Large intestine (tissue), 3 donors: ENCODE measurements around the gene RGS9BP. TPM values are rescaled to one million over a fixed set of nuclear protein-coding genes. Genes with fewer than 3 reads are reported as not detected.
A peak's percentile ranks its signal among the peaks of the same experiment; 100 is the strongest.

Source experiments
- DNase-seq, 2 donors: peaks; one replicate each; pipeline versions ENCODE4 v3.0.0 to v3.0.0-alpha.2; 2013
- H3K27ac ChIP-seq: one replicate; pipeline ENCODE4 v1.5.1; 2013; ENCODE audit warnings: low read length
- H3K27me3 ChIP-seq: 2 replicates; pipeline ENCODE4 v1.6.1; 2013; ENCODE audit warnings: low read length; ENCODE audit not compliant: control insufficient read depth, insufficient read depth
- H3K36me3 ChIP-seq: 2 replicates; pipeline ENCODE4 v1.6.1; 2013; ENCODE audit warnings: low read length; ENCODE audit not compliant: control insufficient read depth, insufficient read depth
- H3K4me1 ChIP-seq: one replicate; pipeline ENCODE4 v1.6.1; 2013; ENCODE audit warnings: low read length; ENCODE audit not compliant: control insufficient read depth, insufficient read depth
- H3K4me3 ChIP-seq: one replicate; pipeline ENCODE4 v1.5.1; 2013; ENCODE audit warnings: low read length
- H3K9me3 ChIP-seq: one replicate; pipeline ENCODE4 v1.6.1; 2013; ENCODE audit warnings: mild to moderate bottlenecking, low read depth, low read length, moderate library complexity; ENCODE audit not compliant: control insufficient read depth
- WGBS: methylation state at CpG from one replicate; pipeline ENCODE4 v1.1.5; 2013; ENCODE audit warnings: low lambda C conversion rate; ENCODE audit not compliant: insufficient coverage; 5-methylcytosine and 5-hydroxymethylcytosine counted together
- polyA plus RNA-seq: library from polyadenylated mRNA; unstranded; fragments of 120-200 nt; gene quantifications from one replicate; pipeline ENCODE4 v1.2.1, GENCODE V29; 2013

Gene RGS9BP
- polyA plus RNA-seq, 1 donor, result 0.03 TPM

DNA sequence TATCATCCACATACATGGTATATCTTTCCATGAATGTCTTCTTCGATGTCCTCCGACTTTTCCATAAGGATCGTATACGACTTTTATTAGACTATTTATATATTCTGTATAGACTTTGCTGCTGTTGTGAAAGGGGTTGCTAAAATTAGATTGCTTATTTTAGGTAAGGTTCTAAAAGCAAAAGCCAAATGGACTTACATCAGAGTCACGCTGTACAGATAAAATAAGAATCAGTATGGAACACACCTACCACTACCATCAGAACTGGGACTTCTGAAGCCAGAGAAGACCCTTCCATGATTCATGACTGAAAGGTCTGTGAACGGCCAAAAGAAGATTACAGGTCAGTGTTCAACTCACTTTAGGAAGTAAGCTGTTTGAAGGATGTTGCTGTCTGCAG lies 9.6 kb upstream of the RGS9BP start:
- 100% methylated on average over 2 of the region's 6 CpGs for WGBS
- Histone ChIP-seq H3K27ac (no peak overlapping the region), H3K36me3 (peaks cover 8% of the 10 kb centered on the region), H3K27me3 (no peaks in the 10 kb centered on the region), H3K4me3 (no peak overlapping the region), H3K9me3 (no peaks in the 10 kb centered on the region), H3K4me1 (peaks cover 18% of the 10 kb centered on the region)
- no peak for DNase-seq

DNA sequence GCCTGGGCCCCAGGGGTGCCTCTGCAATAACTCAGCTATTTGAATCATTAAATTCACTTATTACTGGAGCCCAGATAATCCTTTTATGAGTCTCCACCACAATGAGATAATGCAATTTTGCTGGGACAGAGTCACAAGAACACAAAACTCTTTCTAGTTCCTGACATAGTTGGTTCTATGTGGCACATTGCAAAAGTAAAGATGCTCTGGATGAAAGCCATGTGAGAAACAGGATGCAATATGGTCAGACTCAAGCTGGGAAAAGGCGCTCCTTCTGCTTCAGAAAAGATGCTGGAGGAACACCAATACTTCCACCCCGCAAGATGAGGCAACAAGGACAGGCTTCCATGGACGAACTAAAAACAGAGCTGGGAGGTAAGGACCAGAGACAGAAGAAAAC lies 6.3 kb upstream of the RGS9BP start:
- peak in 1 of 2 donors; percentile 51 for DNase-seq
- 100% methylated on average over 1 of the region's 3 CpGs for WGBS
- peaks cover 26% of the 10 kb centered on the region for H3K4me1 ChIP-seq
- no peaks in the 10 kb centered on the region for H3K27me3 ChIP-seq
- H3K27ac ChIP-seq, result no peak overlapping the region
- H3K4me3 ChIP-seq, result no peak overlapping the region
- H3K36me3 ChIP-seq, result peaks cover 8% of the 10 kb centered on the region
- no peaks in the 10 kb centered on the region for H3K9me3 ChIP-seq

DNA sequence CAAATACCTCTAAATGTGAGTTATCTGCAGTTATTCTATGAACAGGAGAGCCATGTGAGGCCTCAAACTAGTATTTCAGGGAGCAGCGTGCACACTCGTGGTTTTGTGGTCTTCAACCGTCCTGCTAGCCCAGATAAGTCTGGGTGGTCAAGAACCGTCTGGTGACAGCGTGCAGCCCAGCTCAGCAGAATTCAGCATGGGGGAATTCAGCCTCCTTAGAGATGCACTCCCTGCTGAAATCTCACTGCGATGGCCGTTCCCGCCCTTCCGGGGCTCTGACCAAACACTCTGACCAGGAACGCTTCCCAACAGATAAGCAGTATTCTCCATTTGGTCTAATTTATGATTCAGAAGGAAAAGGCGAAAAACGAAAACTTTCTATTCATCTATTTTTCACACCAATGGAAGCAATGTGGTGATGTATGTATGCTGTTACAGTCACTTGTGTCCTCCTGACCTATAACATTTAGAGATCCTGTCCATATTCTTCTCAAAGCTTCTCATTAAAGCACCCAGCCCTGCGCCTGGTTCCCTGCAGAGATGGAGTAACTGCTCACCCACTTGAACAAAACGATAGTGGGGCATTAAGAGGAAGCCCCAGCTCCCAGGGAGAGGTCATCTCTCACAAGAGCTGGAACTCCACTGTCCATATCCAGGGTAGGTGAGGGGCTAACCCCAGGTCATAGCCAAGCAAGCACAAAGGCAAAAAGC lies 3.6 kb upstream of the RGS9BP start:
- Histone ChIP-seq H3K36me3 (peaks cover under 1% of the 10 kb centered on the region), H3K27me3 (peaks cover 18% of the 10 kb centered on the region), H3K4me1 (peaks cover 28% of the 10 kb centered on the region), H3K4me3 (no peak overlapping the region), H3K27ac (no peak overlapping the region), H3K9me3 (peaks cover 12% of the 10 kb centered on the region)
- DNase-seq, result no peak
- WGBS, result no CpG with 5 or more reads among the region's 14 CpGs

DNA sequence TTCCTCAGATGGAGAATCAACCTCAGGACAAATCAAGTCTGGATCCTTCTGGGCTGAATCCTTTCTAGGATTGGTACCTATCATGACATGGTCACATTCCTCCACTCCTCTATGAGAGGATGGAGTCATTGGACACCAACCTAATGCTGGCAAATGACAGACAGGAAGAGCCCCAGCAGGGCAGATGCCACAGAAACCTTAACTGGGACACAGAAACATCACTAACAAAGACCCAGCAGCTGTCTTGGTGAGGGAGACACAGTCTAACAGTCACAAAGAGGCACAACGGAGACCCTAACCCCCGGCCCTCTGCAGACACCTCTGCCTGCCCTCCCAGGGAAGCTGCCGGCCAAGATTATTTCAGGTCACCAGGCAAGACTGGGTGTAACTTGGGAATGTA lies 2.8 kb upstream of the RGS9BP start:
- H3K27ac ChIP-seq, result no peak overlapping the region
- no peaks in the 10 kb centered on the region for H3K36me3 ChIP-seq
- no CpG with 5 or more reads among the region's 3 CpGs for WGBS
- no peak for DNase-seq
- H3K4me1 ChIP-seq, result peaks cover 28% of the 10 kb centered on the region
- H3K9me3 ChIP-seq, result peaks cover 12% of the 10 kb centered on the region
- H3K27me3 ChIP-seq, result peaks cover 26% of the 10 kb centered on the region
- H3K4me3 ChIP-seq, result no peak overlapping the region

DNA sequence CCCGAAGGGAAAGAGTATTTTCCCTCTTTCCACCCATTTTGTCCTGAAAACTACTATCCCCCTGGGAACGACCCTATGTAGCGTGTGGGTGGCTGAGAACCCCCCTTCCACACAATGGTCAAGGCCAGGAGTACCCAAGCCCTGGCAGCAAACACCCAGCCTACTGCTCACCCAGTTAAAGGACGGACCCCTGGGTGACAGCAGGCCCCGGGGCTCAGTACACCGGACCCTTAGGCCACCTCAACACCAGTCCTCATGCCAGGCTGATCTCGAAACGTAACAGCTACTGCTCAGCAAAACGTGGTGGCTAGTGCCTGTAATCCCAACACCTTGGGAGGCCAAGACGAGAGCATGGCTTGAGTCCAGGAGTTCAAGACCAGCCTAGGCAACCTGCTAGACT lies 2.1 kb upstream of the RGS9BP start:
- Histone ChIP-seq H3K36me3 (no peaks in the 10 kb centered on the region), H3K27ac (no peak overlapping the region), H3K9me3 (peaks cover 12% of the 10 kb centered on the region), H3K27me3 (peaks cover 32% of the 10 kb centered on the region), H3K4me1 (peaks cover 27% of the 10 kb centered on the region), H3K4me3 (no peak overlapping the region)
- no CpG with 5 or more reads among the region's 10 CpGs for WGBS
- DNase-seq, result no peak

DNA sequence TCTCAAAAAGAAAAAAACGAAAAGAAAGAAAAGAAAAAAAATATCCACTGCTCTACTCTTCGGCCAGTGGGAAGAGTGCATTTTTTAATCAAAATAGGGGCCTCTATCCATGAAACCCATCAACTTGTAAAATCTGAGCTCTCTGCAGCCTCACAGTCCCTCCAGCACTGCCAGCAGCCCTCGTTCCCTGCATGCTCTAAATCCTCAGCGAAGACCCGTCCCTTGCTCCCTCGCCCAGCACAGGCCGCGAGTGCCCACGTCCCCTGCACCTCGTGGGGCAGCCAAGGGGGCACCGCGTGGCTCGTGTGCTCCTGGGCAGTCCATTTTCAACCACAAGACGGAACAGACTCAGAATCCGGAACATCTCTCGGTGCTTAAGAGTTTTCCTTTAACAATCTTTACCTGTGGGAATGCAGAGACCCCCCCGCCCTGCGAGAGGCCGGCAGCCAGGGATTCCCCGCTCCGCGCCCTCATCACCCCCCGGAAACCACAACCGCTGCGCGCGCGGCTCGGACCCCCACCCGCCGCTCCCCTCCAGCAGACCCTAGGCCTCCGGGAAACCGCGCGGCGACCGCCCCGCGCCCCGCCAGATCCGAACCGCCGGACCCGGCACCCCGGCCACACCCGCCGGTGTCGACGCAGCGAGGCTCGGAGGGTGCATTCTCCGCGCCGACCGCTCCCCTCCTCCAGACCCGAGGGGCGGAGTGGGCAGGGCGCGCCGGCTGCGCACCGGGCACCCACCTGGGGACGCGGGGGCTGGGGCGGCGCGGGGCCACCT lies 1.3 kb upstream of the RGS9BP start:
- Histone ChIP-seq H3K4me1 (peaks cover 19% of the 10 kb centered on the region), H3K4me3 (peak overlapping the region; percentile 64), H3K36me3 (no peaks in the 10 kb centered on the region), H3K27ac (no peak overlapping the region), H3K9me3 (peaks cover 12% of the 10 kb centered on the region), H3K27me3 (peaks cover 33% of the 10 kb centered on the region)
- no peak for DNase-seq
- WGBS, result no CpG with 5 or more reads among the region's 67 CpGs

DNA sequence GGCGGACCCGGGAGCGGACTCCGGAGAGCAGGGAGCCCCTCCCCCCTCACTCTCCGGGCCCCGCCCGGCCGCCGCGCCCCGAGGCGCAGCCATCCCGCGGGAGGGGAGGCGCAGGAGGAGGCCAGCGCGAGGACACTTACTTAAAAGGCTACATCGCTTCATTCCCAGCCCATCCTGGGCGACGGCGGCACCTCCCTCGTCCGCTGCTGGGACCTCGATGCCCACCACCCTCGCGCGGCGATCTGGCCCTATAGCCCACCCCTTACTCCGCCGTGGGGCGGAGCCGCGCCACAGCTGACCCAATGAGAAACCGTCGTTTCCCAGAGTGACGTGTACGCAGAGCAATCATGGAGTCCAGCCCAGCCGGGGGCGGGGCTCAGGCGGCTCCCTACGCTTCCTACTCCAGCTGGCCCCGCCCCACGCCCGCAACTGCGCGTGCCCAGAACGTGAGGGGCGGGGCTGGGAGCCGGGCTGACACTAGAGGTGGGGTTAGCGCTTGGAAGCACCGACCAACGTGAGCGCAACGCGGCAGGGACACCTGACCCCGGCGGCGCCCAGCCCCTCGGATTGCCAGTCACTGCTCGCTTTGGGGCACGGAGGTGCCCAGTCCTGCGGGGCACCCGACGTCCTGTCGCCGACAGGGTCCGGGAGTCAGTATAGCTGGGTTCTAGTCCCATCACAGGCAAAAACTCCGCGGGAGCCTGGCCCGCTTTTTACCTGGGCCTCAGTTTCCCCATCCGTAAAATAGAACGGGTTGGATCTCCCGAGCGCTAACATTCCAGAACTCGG lies 523 bp upstream of the RGS9BP start, which contains the start of gene ANKRD27:
Gene ANKRD27 (minus strand): TSS at position 250 of the 789 bp plus-strand sequence. CDS start 16,165 bp downstream, outside the sequence.
- H3K9me3 ChIP-seq, result peaks cover 12% of the 10 kb centered on the region
- peaks cover 12% of the 10 kb centered on the region for H3K4me1 ChIP-seq
- no CpG with 5 or more reads among the region's 75 CpGs for WGBS
- DNase-seq, result peak; percentile 99
- H3K27me3 ChIP-seq, result peaks cover 34% of the 10 kb centered on the region
- peak within 1 kb of the TSS; percentile 77 for H3K27ac ChIP-seq
- H3K36me3 ChIP-seq, result no peaks in the 10 kb centered on the region
- peak within 1 kb of the TSS; percentile 64 for H3K4me3 ChIP-seq

DNA sequence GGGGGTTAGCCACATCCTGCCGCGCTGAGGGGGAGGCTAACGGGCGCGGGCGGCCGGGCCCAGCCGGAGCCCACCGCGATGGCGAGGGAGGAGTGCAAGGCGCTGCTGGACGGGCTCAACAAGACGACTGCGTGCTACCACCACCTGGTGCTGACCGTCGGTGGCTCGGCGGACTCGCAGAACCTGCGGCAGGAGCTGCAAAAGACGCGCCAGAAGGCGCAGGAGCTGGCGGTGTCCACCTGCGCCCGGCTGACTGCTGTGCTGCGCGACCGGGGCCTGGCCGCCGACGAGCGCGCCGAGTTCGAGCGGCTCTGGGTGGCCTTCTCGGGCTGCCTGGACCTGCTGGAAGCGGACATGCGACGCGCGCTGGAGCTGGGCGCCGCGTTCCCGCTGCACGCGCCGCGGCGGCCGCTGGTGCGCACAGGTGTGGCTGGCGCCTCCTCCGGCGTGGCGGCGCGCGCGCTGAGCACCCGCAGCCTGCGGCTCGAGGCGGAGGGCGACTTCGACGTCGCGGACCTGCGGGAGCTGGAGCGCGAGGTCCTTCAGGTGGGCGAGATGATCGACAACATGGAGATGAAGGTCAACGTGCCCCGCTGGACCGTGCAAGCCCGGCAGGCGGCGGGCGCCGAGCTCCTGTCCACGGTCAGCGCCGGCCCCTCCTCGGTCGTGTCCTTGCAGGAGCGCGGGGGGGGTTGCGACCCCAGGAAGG lies 692 bp downstream of the RGS9BP start:
- WGBS, result no CpG with 5 or more reads among the region's 93 CpGs
- H3K27me3 ChIP-seq, result peaks cover 34% of the 10 kb centered on the region
- DNase-seq, result peak in 1 of 2 donors; percentile 59
- no peak overlapping the region for H3K27ac ChIP-seq
- H3K4me3 ChIP-seq, result no peak overlapping the region
- peaks cover 12% of the 10 kb centered on the region for H3K9me3 ChIP-seq
- peaks cover 9% of the 10 kb centered on the region for H3K4me1 ChIP-seq
- no peaks in the 10 kb centered on the region for H3K36me3 ChIP-seq

DNA sequence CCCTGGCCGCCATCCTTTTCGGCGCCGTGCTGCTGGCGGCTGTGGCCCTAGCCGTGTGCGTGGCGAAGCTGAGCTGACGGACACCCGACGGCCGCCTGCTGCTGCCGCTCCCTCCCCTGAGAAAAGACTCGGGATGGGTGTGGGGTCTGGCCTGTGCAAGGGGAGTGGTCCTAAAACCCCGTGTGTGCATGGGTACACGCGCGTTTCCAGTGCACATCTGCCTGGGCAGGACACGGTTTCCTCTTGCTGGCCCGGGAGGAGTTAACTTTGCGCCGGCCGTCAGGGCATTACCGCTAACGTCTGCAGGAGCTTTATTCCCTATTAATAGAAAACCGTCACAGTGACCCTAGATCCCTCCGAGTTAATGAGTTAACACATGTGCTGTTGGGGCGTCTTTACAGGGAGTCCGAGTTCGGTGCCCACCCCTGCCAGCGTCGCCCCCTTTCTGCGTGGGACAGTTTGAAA lies 1.3 kb downstream of the RGS9BP start:
- Histone ChIP-seq H3K27ac (no peak overlapping the region), H3K9me3 (peaks cover 12% of the 10 kb centered on the region), H3K4me3 (no peak overlapping the region), H3K4me1 (peaks cover 9% of the 10 kb centered on the region), H3K27me3 (peaks cover 34% of the 10 kb centered on the region), H3K36me3 (no peaks in the 10 kb centered on the region)
- no CpG with 5 or more reads among the region's 33 CpGs for WGBS
- peak in 1 of 2 donors; percentile 23 for DNase-seq
